HepG2 (cell line): ENCODE data around the gene HSD3B7. TPM values are rescaled to one million over a fixed set of nuclear protein-coding genes. Genes with fewer than 3 reads are reported as not detected.
A peak's percentile ranks its signal among the peaks of the same experiment; 100 is the strongest.

Source experiments
- ARNTL ChIP-seq: sonication (generic); formaldehyde crosslinking; IDR thresholded peaks from 2 replicates; pipeline ENCODE4 v1.4.0; 2020; ENCODE audit warnings: mild to moderate bottlenecking, missing genetic modification reagents
- ASH2L ChIP-seq: fragments of 300-600, 200-600 bp; sonication (generic); IDR thresholded peaks from 2 replicates; pipeline ENCODE4 v1.7.0; 2017; ENCODE audit warnings: low read depth, mild to moderate bottlenecking, moderate library complexity, mixed read lengths, low read length; ENCODE audit not compliant: insufficient read length
- GTF2F1 ChIP-seq: fragments of 150-350 bp; IDR thresholded peaks from 2 replicates; pipeline ENCODE4 v1.6.1; 2014; ENCODE audit warnings: low read length
- KAT7 ChIP-seq: IDR thresholded peaks from 2 replicates; pipeline ENCODE4 v1.6.1; 2018; ENCODE audit warnings: borderline replicate concordance, missing compliant biosample characterization
- KMT2A ChIP-seq: sonication (generic); formaldehyde crosslinking; IDR thresholded peaks from 2 replicates; pipeline ENCODE4 v1.4.0; 2020; ENCODE audit warnings: missing genetic modification reagents
- PAF1 ChIP-seq: IDR thresholded peaks from 2 replicates; pipeline ENCODE4 v1.6.1; 2016; ENCODE audit warnings: missing genetic modification reagents, missing compliant biosample characterization
- SNAPC2 ChIP-seq: sonication (generic); formaldehyde crosslinking; IDR thresholded peaks from 2 replicates; pipeline ENCODE4 v1.8.1; 2022; ENCODE audit warnings: mild to moderate bottlenecking, missing genetic modification reagents
- SRSF1 ChIP-seq: fragments of 200-400 bp; formaldehyde crosslinking; optimal IDR thresholded peaks from 2 replicates; pipeline ENCODE3; 2017; ENCODE audit warnings: mild to moderate bottlenecking, low read depth, low read length, moderate library complexity
- ZFP90 ChIP-seq: sonication (generic); formaldehyde crosslinking; IDR thresholded peaks from 2 replicates; pipeline ENCODE4 v1.8.0; 2022; ENCODE audit warnings: missing genetic modification reagents, mild to moderate bottlenecking, inconsistent platforms, borderline replicate concordance
- ZNF564 ChIP-seq: sonication (generic); formaldehyde crosslinking; IDR thresholded peaks from 2 replicates; pipeline ENCODE4 v1.8.1; 2023; ENCODE audit warnings: mild to moderate bottlenecking, missing genetic modification reagents
- ZNF570 ChIP-seq: sonication (generic); formaldehyde crosslinking; IDR thresholded peaks from 2 replicates; pipeline ENCODE4 v1.4.0; 2020; ENCODE audit warnings: mild to moderate bottlenecking, missing genetic modification reagents, borderline replicate concordance
- ZNF644 ChIP-seq: IDR thresholded peaks from 2 replicates; pipeline ENCODE4 v1.6.1; 2016; ENCODE audit warnings: low read depth
- ZNF7 ChIP-seq: IDR thresholded peaks from 2 replicates; pipeline ENCODE4 v1.6.1; 2016; ENCODE audit warnings: missing biosample characterization, missing genetic modification reagents
- ZSCAN20 ChIP-seq: sonication (generic); formaldehyde crosslinking; IDR thresholded peaks from 2 replicates; pipeline ENCODE4 v1.4.0; 2020; ENCODE audit warnings: missing genetic modification reagents, mild to moderate bottlenecking, borderline replicate concordance
- polyA plus RNA-seq, 8 experiments: library from polyadenylated mRNA; depleted of rRNA in 3 of 8; stranded (reverse) in 7 of 8; unstranded in 1 of 8; fragments of >200 nt; fragmentation: Illumina TruSeq in 4 of 8; extraction: Trizol in 4 of 8; gene quantifications; 2 replicates each; pipeline versions ENCODE4 v1.2.1 to v1.2.3, GENCODE V29; 2011 to 2016; ENCODE audit warnings: low read depth in 4 of 8, missing spikeins in 1 of 8, mixed read lengths in 1 of 8; ENCODE audit not compliant: insufficient read depth in 1 of 8
- total RNA-seq, 5 experiments: library from RNA; depleted of rRNA; stranded (reverse); fragments of >200 nt; fragmentation: Illumina TruSeq; extraction: Trizol; gene quantifications; 2 replicates each; pipeline ENCODE4 v1.2.3, GENCODE V29; 2016; ENCODE audit warnings: low read depth in 1 of 5
- TF ChIP-seq, protein P1 (sequence below): IDR thresholded peaks from 2 replicates; pipeline ENCODE4 v1.6.1; 2012; ENCODE audit warnings: inconsistent platforms
- TF ChIP-seq, protein P2 (sequence below): sonication (generic); formaldehyde crosslinking; IDR thresholded peaks from 2 replicates; pipeline ENCODE4 v1.4.0; 2020; ENCODE audit warnings: mild to moderate bottlenecking, missing genetic modification reagents
- TF ChIP-seq, protein P3 (sequence below): sonication (generic); formaldehyde crosslinking; IDR thresholded peaks from 2 replicates; pipeline ENCODE4 v1.4.0; 2020; ENCODE audit warnings: missing genetic modification reagents
- TF ChIP-seq, protein P4 (sequence below): sonication (generic); formaldehyde crosslinking; IDR thresholded peaks from 2 replicates; pipeline ENCODE4 v1.4.0; 2020; ENCODE audit warnings: mild to moderate bottlenecking, missing genetic modification reagents
- TF ChIP-seq, protein P5 (sequence below), 2 experiments: sonication (generic) in 1 of 2; formaldehyde crosslinking in 1 of 2; IDR thresholded peaks; 2 replicates each; pipeline versions ENCODE4 v1.4.0 to v1.6.1; 2018 to 2020; ENCODE audit warnings: missing genetic modification reagents in 2 of 2, borderline replicate concordance in 1 of 2, low read depth in 1 of 2, mild to moderate bottlenecking in 1 of 2, missing biosample characterization in 1 of 2
- TF ChIP-seq, protein P6 (sequence below): sonication (generic); formaldehyde crosslinking; IDR thresholded peaks from 2 replicates; pipeline ENCODE4 v1.4.0; 2020; ENCODE audit warnings: mild to moderate bottlenecking, missing genetic modification reagents, borderline replicate concordance

HSD3B7 gene
- total and polyA plus RNA-seq, 2 of the 13 experiments (the other 11 are each of a cell fraction or from before 2014, with no cell fraction given) = 32.9 to 69.7 TPM

DNA sequence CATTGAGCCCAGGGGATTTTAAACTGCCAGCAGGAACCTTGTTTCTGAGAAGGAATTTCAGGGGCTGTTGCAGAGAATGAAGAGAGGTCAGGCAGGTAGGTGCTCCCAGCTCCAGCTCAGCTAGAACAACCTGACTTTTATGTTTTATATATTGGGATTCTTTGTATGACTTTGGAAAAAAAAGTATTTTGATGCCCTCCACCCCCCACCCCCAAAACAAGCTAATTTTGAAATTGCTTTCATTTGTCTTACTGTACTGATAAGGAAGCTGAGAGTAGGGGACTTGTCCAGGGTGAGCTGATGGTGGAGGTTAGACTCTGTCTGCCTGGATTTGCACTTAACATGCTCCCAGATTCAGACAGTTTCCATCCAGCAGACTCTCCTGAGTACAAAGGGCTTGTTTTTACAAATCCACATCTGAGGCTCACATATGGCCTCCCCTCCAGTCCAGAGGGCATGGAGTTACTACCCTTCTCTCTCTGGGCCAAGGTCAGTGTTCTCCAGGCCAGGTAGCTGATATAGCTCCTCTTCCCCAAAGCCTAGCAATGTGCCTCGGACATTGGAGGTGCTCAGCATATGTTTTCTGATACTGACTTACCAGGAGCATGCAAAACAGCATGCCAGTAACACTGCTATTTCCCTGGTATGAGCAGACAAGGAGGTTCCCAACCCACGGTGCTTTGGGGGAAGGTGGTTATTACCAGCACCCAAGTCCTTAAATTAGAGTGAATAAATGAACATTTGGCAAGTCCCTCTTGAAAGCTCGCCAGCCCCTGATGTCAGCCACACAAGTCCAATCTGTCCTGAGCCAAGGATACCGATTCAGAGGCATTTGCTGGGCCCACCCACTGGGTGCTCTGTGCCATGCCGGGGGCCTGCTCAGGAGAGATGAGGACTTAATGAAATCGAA lies 14.1 kb downstream of the HSD3B7 start (continued):
- TF ChIP-seq, protein P1, sequence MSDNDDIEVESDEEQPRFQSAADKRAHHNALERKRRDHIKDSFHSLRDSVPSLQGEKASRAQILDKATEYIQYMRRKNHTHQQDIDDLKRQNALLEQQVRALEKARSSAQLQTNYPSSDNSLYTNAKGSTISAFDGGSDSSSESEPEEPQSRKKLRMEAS = peak; percentile 37; the same call in 1 of the 2 replicates
- TF ChIP-seq, protein P2, sequence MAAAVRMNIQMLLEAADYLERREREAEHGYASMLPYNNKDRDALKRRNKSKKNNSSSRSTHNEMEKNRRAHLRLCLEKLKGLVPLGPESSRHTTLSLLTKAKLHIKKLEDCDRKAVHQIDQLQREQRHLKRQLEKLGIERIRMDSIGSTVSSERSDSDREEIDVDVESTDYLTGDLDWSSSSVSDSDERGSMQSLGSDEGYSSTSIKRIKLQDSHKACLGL = no peak
- TF ChIP-seq ZNF7 (CRISPR knock-in tag) (0 out of 2 replicates have a peak, but pooled peaks have one; percentile 38), KMT2A (CRISPR knock-in tag) (no peak), ZSCAN20 (CRISPR knock-in tag) (no peak), ZNF564 (no peak), PAF1 (CRISPR knock-in tag) (no peak), ZNF644 (CRISPR knock-in tag) (peak; percentile 72; the same call in 1 of the 2 replicates), KAT7 (0 out of 2 replicates have a peak, but pooled peaks have one; percentile 35), SNAPC2 (CRISPR knock-in tag) (no peak), ZFP90 (CRISPR knock-in tag) (no peak), ZNF570 (no peak), ARNTL (CRISPR knock-in tag) (peak; percentile 65; the same call in 1 of the 2 replicates), GTF2F1 (no peak), SRSF1 (no peak), ASH2L (no peak)
- TF ChIP-seq, protein P3, sequence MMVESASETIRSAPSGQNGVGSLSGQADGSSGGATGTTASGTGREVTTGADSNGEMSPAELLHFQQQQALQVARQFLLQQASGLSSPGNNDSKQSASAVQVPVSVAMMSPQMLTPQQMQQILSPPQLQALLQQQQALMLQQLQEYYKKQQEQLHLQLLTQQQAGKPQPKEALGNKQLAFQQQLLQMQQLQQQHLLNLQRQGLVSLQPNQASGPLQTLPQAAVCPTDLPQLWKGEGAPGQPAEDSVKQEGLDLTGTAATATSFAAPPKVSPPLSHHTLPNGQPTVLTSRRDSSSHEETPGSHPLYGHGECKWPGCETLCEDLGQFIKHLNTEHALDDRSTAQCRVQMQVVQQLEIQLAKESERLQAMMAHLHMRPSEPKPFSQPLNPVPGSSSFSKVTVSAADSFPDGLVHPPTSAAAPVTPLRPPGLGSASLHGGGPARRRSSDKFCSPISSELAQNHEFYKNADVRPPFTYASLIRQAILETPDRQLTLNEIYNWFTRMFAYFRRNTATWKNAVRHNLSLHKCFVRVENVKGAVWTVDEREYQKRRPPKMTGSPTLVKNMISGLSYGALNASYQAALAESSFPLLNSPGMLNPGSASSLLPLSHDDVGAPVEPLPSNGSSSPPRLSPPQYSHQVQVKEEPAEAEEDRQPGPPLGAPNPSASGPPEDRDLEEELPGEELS (CRISPR knock-in tag) = no peak; the same call in 1 of the 2 replicates
- TF ChIP-seq, protein P4, sequence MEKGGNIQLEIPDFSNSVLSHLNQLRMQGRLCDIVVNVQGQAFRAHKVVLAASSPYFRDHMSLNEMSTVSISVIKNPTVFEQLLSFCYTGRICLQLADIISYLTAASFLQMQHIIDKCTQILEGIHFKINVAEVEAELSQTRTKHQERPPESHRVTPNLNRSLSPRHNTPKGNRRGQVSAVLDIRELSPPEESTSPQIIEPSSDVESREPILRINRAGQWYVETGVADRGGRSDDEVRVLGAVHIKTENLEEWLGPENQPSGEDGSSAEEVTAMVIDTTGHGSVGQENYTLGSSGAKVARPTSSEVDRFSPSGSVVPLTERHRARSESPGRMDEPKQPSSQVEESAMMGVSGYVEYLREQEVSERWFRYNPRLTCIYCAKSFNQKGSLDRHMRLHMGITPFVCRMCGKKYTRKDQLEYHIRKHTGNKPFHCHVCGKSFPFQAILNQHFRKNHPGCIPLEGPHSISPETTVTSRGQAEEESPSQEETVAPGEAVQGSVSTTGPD (CRISPR knock-in tag) = peak; percentile 79; the same call in 1 of the 2 replicates
- TF ChIP-seq, protein P5, sequence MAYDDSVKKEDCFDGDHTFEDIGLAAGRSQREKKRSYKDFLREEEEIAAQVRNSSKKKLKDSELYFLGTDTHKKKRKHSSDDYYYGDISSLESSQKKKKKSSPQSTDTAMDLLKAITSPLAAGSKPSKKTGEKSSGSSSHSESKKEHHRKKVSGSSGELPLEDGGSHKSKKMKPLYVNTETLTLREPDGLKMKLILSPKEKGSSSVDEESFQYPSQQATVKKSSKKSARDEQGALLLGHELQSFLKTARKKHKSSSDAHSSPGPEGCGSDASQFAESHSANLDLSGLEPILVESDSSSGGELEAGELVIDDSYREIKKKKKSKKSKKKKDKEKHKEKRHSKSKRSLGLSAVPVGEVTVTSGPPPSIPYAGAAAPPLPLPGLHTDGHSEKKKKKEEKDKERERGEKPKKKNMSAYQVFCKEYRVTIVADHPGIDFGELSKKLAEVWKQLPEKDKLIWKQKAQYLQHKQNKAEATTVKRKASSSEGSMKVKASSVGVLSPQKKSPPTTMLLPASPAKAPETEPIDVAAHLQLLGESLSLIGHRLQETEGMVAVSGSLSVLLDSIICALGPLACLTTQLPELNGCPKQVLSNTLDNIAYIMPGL (CRISPR knock-in tag; IDR thresholded peaks at IDR 0.05; ENCODE audit: borderline replicate concordance in 1 of 2, low read depth in 1 of 2) = peak in 1 of 2 experiments; percentile 65; a peak in 2 of 4 replicates
- TF ChIP-seq, protein P6, sequence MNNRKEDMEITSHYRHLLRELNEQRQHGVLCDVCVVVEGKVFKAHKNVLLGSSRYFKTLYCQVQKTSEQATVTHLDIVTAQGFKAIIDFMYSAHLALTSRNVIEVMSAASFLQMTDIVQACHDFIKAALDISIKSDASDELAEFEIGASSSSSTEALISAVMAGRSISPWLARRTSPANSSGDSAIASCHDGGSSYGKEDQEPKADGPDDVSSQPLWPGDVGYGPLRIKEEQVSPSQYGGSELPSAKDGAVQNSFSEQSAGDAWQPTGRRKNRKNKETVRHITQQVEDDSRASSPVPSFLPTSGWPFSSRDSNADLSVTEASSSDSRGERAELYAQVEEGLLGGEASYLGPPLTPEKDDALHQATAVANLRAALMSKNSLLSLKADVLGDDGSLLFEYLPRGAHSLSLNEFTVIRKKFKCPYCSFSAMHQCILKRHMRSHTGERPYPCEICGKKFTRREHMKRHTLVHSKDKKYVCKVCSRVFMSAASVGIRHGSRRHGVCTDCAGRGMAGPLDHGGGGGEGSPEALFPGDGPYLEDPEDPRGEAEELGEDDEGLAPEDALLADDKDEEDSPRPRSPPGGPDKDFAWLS (CRISPR knock-in tag) = peak; percentile 83; the same call in 1 of the 2 replicates
